ENCODE measurements around the gene MAD1L1.

The MAD1L1 gene

GRCh38 chr7:2116989-2117591, 115.7 kb downstream of the MAD1L1 start:
- no peak for DNase-seq (ENCODE audit: low read depth)

GRCh38 chr7:2116448-2116810, 116.3 kb downstream of the MAD1L1 start:
- no peak for DNase-seq (ENCODE audit: low read depth)

- no peak for DNase-seq (ENCODE audit: low read depth)
These were observed 116.8 kb downstream of the MAD1L1 start for GRCh38 chr7:2115760-2116447.

- no peak for DNase-seq (ENCODE audit: low read depth)
These were observed 117.6 kb downstream of the MAD1L1 start for GRCh38 chr7:2114926-2115759.

- no peak for DNase-seq (ENCODE audit: low read depth)
These were observed 118.7 kb downstream of the MAD1L1 start for GRCh38 chr7:2114052-2114451.

GRCh38 chr7:2112261-2113198, 120.2 kb downstream of the MAD1L1 start:
- no peak for DNase-seq (ENCODE audit: low read depth)

- no peak for DNase-seq (ENCODE audit: low read depth)
These were observed 121.2 kb downstream of the MAD1L1 start for GRCh38 chr7:2111568-2111967.

- DNase-seq (ENCODE audit: low read depth) = no peak
These were observed 121.9 kb downstream of the MAD1L1 start for GRCh38 chr7:2110610-2111396.

- no peak for DNase-seq (ENCODE audit: low read depth)
These were observed 122.7 kb downstream of the MAD1L1 start for GRCh38 chr7:2109936-2110609.

GRCh38 chr7:2109251-2109872, 123.4 kb downstream of the MAD1L1 start:
- no peak for DNase-seq (ENCODE audit: low read depth)

- no peak for DNase-seq (ENCODE audit: low read depth)
These were observed 124.1 kb downstream of the MAD1L1 start for GRCh38 chr7:2108501-2109250.

GRCh38 chr7:2108071-2108455, 124.7 kb downstream of the MAD1L1 start:
- no peak for DNase-seq (ENCODE audit: low read depth)

GRCh38 chr7:2107386-2108070, 125.2 kb downstream of the MAD1L1 start:
- DNase-seq (ENCODE audit: low read depth) = no peak

GRCh38 chr7:2106924-2107323, 125.8 kb downstream of the MAD1L1 start:
- DNase-seq (ENCODE audit: low read depth) = no peak

GRCh38 chr7:2106440-2106839, 126.3 kb downstream of the MAD1L1 start:
- DNase-seq (ENCODE audit: low read depth) = no peak

GRCh38 chr7:2105917-2106316, 126.8 kb downstream of the MAD1L1 start:
- DNase-seq (ENCODE audit: low read depth) = no peak

- DNase-seq (ENCODE audit: low read depth) = no peak
These were observed 127.5 kb downstream of the MAD1L1 start for GRCh38 chr7:2105280-2105679.

- DNase-seq (ENCODE audit: low read depth) = no peak
These were observed 128.0 kb downstream of the MAD1L1 start for GRCh38 chr7:2104716-2105115.
